Uterus (tissue), 2 donors: Measurements from ENCODE around the gene TSPAN18.

Source experiments
- CTCF ChIP-seq, 4 experiments: fragments of 200-600 bp in 2 of 4; fragments of 450-650 bp in 2 of 4; sonication (generic) in 2 of 4; IDR thresholded peaks; one replicate each; pipeline ENCODE4 v1.5.1; 2016 to 2019; ENCODE audit warnings: antibody characterized with exemption in 4 of 4, mild to moderate bottlenecking in 2 of 4, moderate library complexity in 1 of 4
- POLR2A ChIP-seq, 2 donors: fragments of 450-650 bp; IDR thresholded peaks; one replicate each; pipeline ENCODE4 v1.6.1; 2016; ENCODE audit warnings: antibody characterized with exemption in 2 of 2, mild to moderate bottlenecking in 1 of 2, moderate library complexity in 1 of 2

- TF ChIP-seq POLR2A (IDR thresholded peaks at IDR 0.05) (no peak), CTCF (IDR thresholded peaks at IDR 0.05) (no peak)
These were observed 235.7 kb downstream of the TSPAN18 start for GRCh38 chr11:44962464-44962863.
